Cardiac muscle cell (in vitro differentiated cells and primary cell): ENCODE data around the gene TPSB2. TPM values are rescaled to one million over a fixed set of nuclear protein-coding genes. Genes with fewer than 3 reads are reported as not detected.
"Not testable (repeated sequence)": the region's sequence is repeated elsewhere in the genome, so short reads cannot be mapped to it uniquely, and the experiment has no call there.

Experiments
- DNase-seq, 2 donors: peaks; one replicate each; pipeline versions ENCODE4 v3.0.0 to v3.0.0-alpha.2; 2010 to 2017; ENCODE audit warnings: low read depth in 1 of 2, low spot score in 1 of 2
- H3K27ac ChIP-seq: fragments of 200-600 bp; sonication (generic); 2 replicates; pipeline ENCODE4 v1.5.1; 2016
- H3K27me3 ChIP-seq: fragments of 200-600 bp; sonication (generic); 2 replicates; pipeline ENCODE4 v1.6.0; 2016; ENCODE audit warnings: control low read depth
- H3K36me3 ChIP-seq: fragments of 200-600 bp; sonication (generic); 2 replicates; pipeline ENCODE4 v1.5.1; 2016; ENCODE audit warnings: control low read depth
- H3K4me1 ChIP-seq: fragments of 200-600 bp; sonication (generic); 2 replicates; pipeline ENCODE4 v1.8.1; 2017; ENCODE audit warnings: low read depth, mild to moderate bottlenecking, mixed run types
- H3K4me3 ChIP-seq: fragments of 200-600 bp; sonication (generic); 2 replicates; pipeline ENCODE4 v1.5.1; 2016; ENCODE audit warnings: mild to moderate bottlenecking
- H3K9me3 ChIP-seq: fragments of 200-600 bp; sonication (generic); 2 replicates; pipeline ENCODE4 v1.5.1; 2017; ENCODE audit warnings: low read depth, mild to moderate bottlenecking, control low read depth
- CTCF ChIP-seq: IDR thresholded peaks from 2 replicates; pipeline ENCODE4 v1.5.1; 2012; ENCODE audit warnings: low read depth, mild to moderate bottlenecking, low read length
- polyA plus RNA-seq: library from polyadenylated mRNA; unstranded; fragments of >200 nt; fragmentation: Nextera tagmentation; extraction: Ambion mirVana; gene quantifications from 2 replicates; pipeline ENCODE4 v1.2.1, GENCODE V29; 2016
- total RNA-seq: library from RNA; depleted of rRNA; stranded (reverse); fragments of >200 nt; gene quantifications from 2 replicates; pipeline ENCODE4 v1.2.3, GENCODE V29; 2016

The TPSB2 gene
- total and polyA plus RNA-seq, 2 experiments from 2014 or later: not detected

GRCh38 chr16:1258225-1258600, 28.2 kb upstream of the TPSB2 start:
- Histone ChIP-seq H3K36me3 (no peaks in the 10 kb centered on the region), H3K9me3 (no peaks in the 10 kb centered on the region), H3K27me3 (peaks cover 59% of the 10 kb centered on the region), H3K4me1 (peaks cover 4% of the 10 kb centered on the region), H3K27ac (no peak overlapping the region), H3K4me3 (no peak overlapping the region)
- TF ChIP-seq CTCF: no peak
- no peak for DNase-seq

- no peak for DNase-seq
- Histone ChIP-seq H3K4me3 (no peak overlapping the region), H3K27me3 (peaks cover 54% of the 10 kb centered on the region), H3K27ac (no peak overlapping the region), H3K4me1 (peaks cover 4% of the 10 kb centered on the region), H3K36me3 (no peaks in the 10 kb centered on the region), H3K9me3 (no peaks in the 10 kb centered on the region)
- TF ChIP-seq CTCF: no peak
Measured at GRCh38 chr16:1257561-1258224, 27.7 kb upstream of the TPSB2 start.

- Histone ChIP-seq H3K4me1 (peaks cover 4% of the 10 kb centered on the region), H3K9me3 (no peaks in the 10 kb centered on the region), H3K27ac (no peak overlapping the region), H3K27me3 (peaks cover 46% of the 10 kb centered on the region), H3K4me3 (no peak overlapping the region), H3K36me3 (no peaks in the 10 kb centered on the region)
- TF ChIP-seq CTCF: no peak
- no peak for DNase-seq
Measured at GRCh38 chr16:1256874-1257322, 26.9 kb upstream of the TPSB2 start.

- not testable (repeated sequence) for H3K4me1 ChIP-seq, DNase-seq, H3K4me3 ChIP-seq, H3K27ac ChIP-seq, H3K9me3 ChIP-seq, H3K36me3 ChIP-seq
- H3K27me3 ChIP-seq: peaks cover 41% of the 10 kb centered on the region
Measured at GRCh38 chr16:1256296-1256873, 26.4 kb upstream of the TPSB2 start.

- H3K4me3 ChIP-seq, H3K4me1 ChIP-seq, H3K9me3 ChIP-seq, H3K36me3 ChIP-seq, H3K27ac ChIP-seq, DNase-seq: not testable (repeated sequence)
- H3K27me3 ChIP-seq: peaks cover 32% of the 10 kb centered on the region
Measured at GRCh38 chr16:1255276-1256122, 25.5 kb upstream of the TPSB2 start, which contains the start of gene TPSD1. TPSD1 (plus strand) TSS chr16:1256069; CDS start chr16:1256281, 212 bp downstream.

GRCh38 chr16:1254821-1255220, 24.8 kb upstream of the TPSB2 start:
- not testable (repeated sequence) for H3K9me3 ChIP-seq, DNase-seq, H3K27ac ChIP-seq, H3K4me1 ChIP-seq, H3K4me3 ChIP-seq, H3K36me3 ChIP-seq
- peaks cover 25% of the 10 kb centered on the region for H3K27me3 ChIP-seq

GRCh38 chr16:1253701-1254364, 23.8 kb upstream of the TPSB2 start:
- H3K27ac ChIP-seq, H3K4me3 ChIP-seq, H3K36me3 ChIP-seq, DNase-seq, H3K9me3 ChIP-seq, H3K4me1 ChIP-seq: not testable (repeated sequence)
- peaks cover 15% of the 10 kb centered on the region for H3K27me3 ChIP-seq

GRCh38 chr16:1249031-1249755, 19.2 kb upstream of the TPSB2 start:
- not testable (repeated sequence) for H3K9me3 ChIP-seq, H3K36me3 ChIP-seq, H3K27me3 ChIP-seq, H3K4me3 ChIP-seq, H3K27ac ChIP-seq, H3K4me1 ChIP-seq, DNase-seq

GRCh38 chr16:1247903-1248537, 18.0 kb upstream of the TPSB2 start:
- H3K36me3 ChIP-seq, DNase-seq, H3K27ac ChIP-seq, H3K9me3 ChIP-seq, H3K27me3 ChIP-seq, H3K4me1 ChIP-seq, H3K4me3 ChIP-seq: not testable (repeated sequence)
